Adrenal gland (tissue), 5 donors: ENCODE measurements around the gene WFDC10B.

ENCODE experiments used
- POLR2A ChIP-seq, 2 donors: fragments of 450-650 bp; IDR thresholded peaks; one replicate each; pipeline ENCODE4 v1.6.1; 2017; ENCODE audit warnings: antibody characterized with exemption in 2 of 2, mild to moderate bottlenecking in 2 of 2, moderate library complexity in 1 of 2
- TF ChIP-seq, protein P1 (sequence below), 6 experiments: fragments of 450-650 bp in 4 of 6; fragments of 200-600 bp in 2 of 6; sonication (generic) in 1 of 6; IDR thresholded peaks; 1 replicate in 5 of 6; 2 replicates in 1 of 6; pipeline versions ENCODE4 v1.5.1 to v1.8.0; 2016 to 2021; ENCODE audit warnings: antibody characterized with exemption in 6 of 6, mild to moderate bottlenecking in 2 of 6, moderate library complexity in 1 of 6
- donor health status: DM: no; HTN: no; CAD: no.

DNA sequence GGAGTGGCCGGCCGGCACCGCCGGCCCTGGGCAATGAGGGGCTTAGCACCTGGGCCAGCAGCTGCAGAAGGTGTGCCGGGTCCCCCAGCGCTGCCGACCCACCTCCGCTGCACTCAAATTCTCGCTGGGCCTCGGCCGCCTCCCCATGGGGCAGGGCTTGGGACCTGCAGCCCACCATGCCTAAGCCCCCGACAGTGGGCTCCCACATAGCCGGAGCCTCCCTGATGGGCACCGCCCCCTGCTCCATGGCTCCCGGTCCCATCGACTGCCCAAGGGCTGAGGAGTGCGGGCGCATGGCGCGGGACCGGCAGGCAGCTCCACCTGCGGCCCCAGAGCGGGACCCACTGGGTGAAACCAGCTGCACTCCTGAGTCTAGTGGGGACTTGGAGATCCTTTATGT, 31.2 kb upstream of the WFDC10B start:
- TF ChIP-seq, protein P1, sequence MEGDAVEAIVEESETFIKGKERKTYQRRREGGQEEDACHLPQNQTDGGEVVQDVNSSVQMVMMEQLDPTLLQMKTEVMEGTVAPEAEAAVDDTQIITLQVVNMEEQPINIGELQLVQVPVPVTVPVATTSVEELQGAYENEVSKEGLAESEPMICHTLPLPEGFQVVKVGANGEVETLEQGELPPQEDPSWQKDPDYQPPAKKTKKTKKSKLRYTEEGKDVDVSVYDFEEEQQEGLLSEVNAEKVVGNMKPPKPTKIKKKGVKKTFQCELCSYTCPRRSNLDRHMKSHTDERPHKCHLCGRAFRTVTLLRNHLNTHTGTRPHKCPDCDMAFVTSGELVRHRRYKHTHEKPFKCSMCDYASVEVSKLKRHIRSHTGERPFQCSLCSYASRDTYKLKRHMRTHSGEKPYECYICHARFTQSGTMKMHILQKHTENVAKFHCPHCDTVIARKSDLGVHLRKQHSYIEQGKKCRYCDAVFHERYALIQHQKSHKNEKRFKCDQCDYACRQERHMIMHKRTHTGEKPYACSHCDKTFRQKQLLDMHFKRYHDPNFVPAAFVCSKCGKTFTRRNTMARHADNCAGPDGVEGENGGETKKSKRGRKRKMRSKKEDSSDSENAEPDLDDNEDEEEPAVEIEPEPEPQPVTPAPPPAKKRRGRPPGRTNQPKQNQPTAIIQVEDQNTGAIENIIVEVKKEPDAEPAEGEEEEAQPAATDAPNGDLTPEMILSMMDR (IDR thresholded peaks at IDR 0.05) = no peak
- no peak for TF ChIP-seq POLR2A (IDR thresholded peaks at IDR 0.05)
